ENCODE results near the gene RAC3. TPM values are rescaled to one million over a fixed set of nuclear protein-coding genes. Genes with fewer than 3 reads are reported as not detected.

RAC3 gene
- total and polyA plus RNA-seq, 9 of the 15 experiments (the other 6 are each of a cell fraction or from before 2014, with no cell fraction given), result 0.23 to 292 (median 118) TPM

GRCh38 chr17:82054351-82055022, 23.0 kb downstream of the RAC3 start:
- H3K9ac ChIP-seq (ENCODE audit: insufficient read depth in 1 of 2, low read depth in 2 of 2, low read length in 2 of 2), result peak overlapping the region in 1 of 2 experiments; percentile 97; a peak in 1 of 4 replicates
- no peak overlapping the region for H3K27ac ChIP-seq (ENCODE audit: extremely low read depth, low read depth, low read length)
- in situ Hi-C loops (cut with MboI), result no loop called here
- BruUV-seq (replicated peaks), result TSS peak; percentile 27
- no peak for ATAC-seq
- no peak overlapping the region for H3K4me3 ChIP-seq
- no peak overlapping the region for H3K4me2 ChIP-seq (ENCODE audit: insufficient read depth, low read length)
- peaks cover 11% of the 10 kb centered on the region; the same call in 1 of the 2 replicates for H4K20me1 ChIP-seq (replicated peaks; ENCODE audit: control insufficient read depth, insufficient read depth, low read length)
- intact Hi-C loops (cut with micrococcal nuclease), result no loop called here
- no peak for FAIRE-seq
- no peaks in the 10 kb centered on the region for H3K9me3 ChIP-seq (replicated peaks; ENCODE audit: control insufficient read depth, insufficient read depth, low read depth, low read length)
- no peak overlapping the region for H2AFZ ChIP-seq (ENCODE audit: low read depth, low read length)
- WGBS (ENCODE audit: insufficient coverage, low coverage, missing lambda C conversion rate), result 91% methylated on average over 29 of the region's 38 CpGs
- no peaks in the 10 kb centered on the region for H3K27me3 ChIP-seq (ENCODE audit: control insufficient read depth in 2 of 2, insufficient read depth in 2 of 2, low read length in 2 of 2)
- no peak for DNase-seq (ENCODE audit: extremely low read depth in 1 of 4, low spot score in 3 of 4)
- peaks cover 78% of the 10 kb centered on the region; the same call in 2 of the 3 replicates for H3K36me3 ChIP-seq (ENCODE audit: control insufficient read depth, insufficient read depth, low read length)
- peaks cover 28% of the 10 kb centered on the region for H3K79me2 ChIP-seq (ENCODE audit: control insufficient read depth, insufficient read depth, low read length)
- POLR2A ChIA-PET, result interaction anchor here (0.7 to 1.7 kb wide), 4 partner anchors 8 to 27 kb away, joined by 3 to 11 read pairs (median 4); no protein-coding TSS in a partner anchor
- peaks cover 6 to 90% of the 10 kb centered on the region in 2 experiments; a peak in 3 of 5 replicates for H3K4me1 ChIP-seq (replicated peaks in 1 of 2; ENCODE audit: control insufficient read depth in 2 of 2, insufficient read depth in 2 of 2, low read length in 2 of 2)
- CTCF ChIA-PET (ENCODE audit: low intra/inter-chr PET ratio), result no interaction called here
- H3K9me1 ChIP-seq (ENCODE audit: control insufficient read depth, insufficient read depth, low read length), result no peaks in the 10 kb centered on the region
- peak; percentile 37; the same call in 1 of the 2 replicates for TF ChIP-seq POLR2G (IDR thresholded peaks at IDR 0.05; ENCODE audit: low read depth, low read length)
- no peak for TF ChIP-seq RUNX1 (IDR thresholded peaks at IDR 0.05; ENCODE audit: low read depth)
- TF ChIP-seq ZNF609 (CRISPR knock-in tag; IDR thresholded peaks at IDR 0.05; ENCODE audit: borderline replicate concordance), result no peak
- no peak for TF ChIP-seq HDGF (IDR thresholded peaks at IDR 0.05)
- peak; percentile 78 for TF ChIP-seq CREM (IDR thresholded peaks at IDR 0.05; ENCODE audit: low read depth)
- no peak for TF ChIP-seq HNRNPUL1 (IDR thresholded peaks at IDR 0.05; ENCODE audit: low read length)
- no peak for TF ChIP-seq CEBPB (tag; IDR thresholded peaks at IDR 0.05)
- TF ChIP-seq MEF2A (IDR thresholded peaks at IDR 0.05; ENCODE audit: control insufficient read depth, low read depth, low read length), result no peak
- TF ChIP-seq ZNF586 (CRISPR knock-in tag; conservative IDR thresholded peaks at IDR 0.05), result no peak
- TF ChIP-seq ZNF518B (CRISPR knock-in tag; IDR thresholded peaks at IDR 0.05), result no peak
- no peak for TF ChIP-seq PHF8 (IDR thresholded peaks at IDR 0.05; ENCODE audit: borderline replicate concordance, low read length)
- TF ChIP-seq GATA2 (CRISPR knock-in tag; IDR thresholded peaks at IDR 0.05), result no peak
- TF ChIP-seq RFX5 (IDR thresholded peaks at IDR 0.05; ENCODE audit: low read depth, low read length), result no peak
- peak; percentile 73 for TF ChIP-seq CREB1 (IDR thresholded peaks at IDR 0.05)
- no peak for TF ChIP-seq CREB1 (CRISPR knock-in tag; IDR thresholded peaks at IDR 0.05)

All from K562 (cell line).